MM.1S (cell line): ENCODE measurements around the gene HSPB1.
"Not testable (repeated sequence)": the region's sequence is repeated elsewhere in the genome, so short reads cannot be mapped to it uniquely, and the experiment has no call there.

ENCODE experiments used
- DNase-seq: peaks from one replicate; pipeline ENCODE4 v3.0.0-alpha.2; 2015
- H2AFZ ChIP-seq: fragments of 300-600 bp; sonication (generic); 2 replicates; pipeline ENCODE4 v1.6.0; 2016; ENCODE audit warnings: antibody characterized with exemption, low read length
- H3F3A ChIP-seq: fragments of 300-600 bp; sonication (generic); 2 replicates; pipeline ENCODE4 v1.6.1; 2016; ENCODE audit warnings: mild to moderate bottlenecking, antibody characterized with exemption, low read length, moderate library complexity, mixed read lengths; ENCODE audit not compliant: insufficient read depth
- H3K27ac ChIP-seq: fragments of 300-600 bp; sonication (generic); 2 replicates; pipeline ENCODE4 v1.5.1; 2016; ENCODE audit warnings: mild to moderate bottlenecking, low read length
- H3K27me3 ChIP-seq: fragments of 300-600 bp; sonication (generic); replicated peaks from 2 replicates; pipeline ENCODE4 v1.6.0; 2016; ENCODE audit warnings: low read length; ENCODE audit not compliant: insufficient read depth
- H3K36me3 ChIP-seq: fragments of 300-600 bp; sonication (generic); replicated peaks from 2 replicates; pipeline ENCODE4 v1.6.1; 2016; ENCODE audit warnings: mild to moderate bottlenecking, low read length, mixed read lengths; ENCODE audit not compliant: insufficient read depth
- H3K4me1 ChIP-seq: fragments of 300-600 bp; sonication (generic); 2 replicates; pipeline ENCODE4 v1.6.1; 2016; ENCODE audit warnings: low read length, mixed read lengths
- H3K4me2 ChIP-seq: fragments of 300-600 bp; sonication (generic); 2 replicates; pipeline ENCODE4 v1.6.0; 2016; ENCODE audit warnings: low read depth, low read length
- H3K4me3 ChIP-seq: fragments of 300-600 bp; sonication (generic); 2 replicates; pipeline ENCODE4 v1.5.1; 2016; ENCODE audit warnings: low read length, mixed read lengths
- H3K79me2 ChIP-seq: fragments of 300-600 bp; sonication (generic); 2 replicates; pipeline ENCODE4 v1.6.1; 2016; ENCODE audit warnings: mixed run types, low read length, mixed read lengths
- H3K9ac ChIP-seq: fragments of 300-600 bp; sonication (generic); 2 replicates; pipeline ENCODE4 v1.6.1; 2016; ENCODE audit warnings: low read length, mixed read lengths
- H3K9me2 ChIP-seq: fragments of 300-600 bp; sonication (generic); replicated peaks from 2 replicates; pipeline ENCODE4 v1.6.1; 2016; ENCODE audit warnings: mild to moderate bottlenecking, low read length, mixed read lengths; ENCODE audit not compliant: insufficient read depth
- H3K9me3 ChIP-seq: fragments of 300-600 bp; sonication (generic); replicated peaks from 2 replicates; pipeline ENCODE4 v1.6.1; 2016; ENCODE audit warnings: mild to moderate bottlenecking, low read length, mixed read lengths; ENCODE audit not compliant: insufficient read depth
- H4K20me1 ChIP-seq: fragments of 300-600 bp; sonication (generic); 2 replicates; pipeline ENCODE4 v1.6.1; 2016; ENCODE audit warnings: mild to moderate bottlenecking, low read length, moderate library complexity, mixed read lengths; ENCODE audit not compliant: insufficient read depth
- CTCF ChIP-seq: fragments of 300-600 bp; sonication (generic); IDR thresholded peaks from 2 replicates; pipeline ENCODE4 v1.5.1; 2016; ENCODE audit warnings: antibody characterized with exemption, low read length, mixed read lengths
- EZH2 ChIP-seq: fragments of 300-600 bp; sonication (generic); optimal IDR thresholded peaks from 2 replicates; pipeline ENCODE3; 2017; ENCODE audit warnings: low read depth, mild to moderate bottlenecking, antibody characterized with exemption, low read length, mixed read lengths
- EZH2phosphoT487 ChIP-seq: fragments of 300-600 bp; sonication (generic); IDR thresholded peaks from 2 replicates; pipeline ENCODE4 v1.6.1; 2018; ENCODE audit warnings: antibody characterized with exemption, low read length

HSPB1 gene

DNA sequence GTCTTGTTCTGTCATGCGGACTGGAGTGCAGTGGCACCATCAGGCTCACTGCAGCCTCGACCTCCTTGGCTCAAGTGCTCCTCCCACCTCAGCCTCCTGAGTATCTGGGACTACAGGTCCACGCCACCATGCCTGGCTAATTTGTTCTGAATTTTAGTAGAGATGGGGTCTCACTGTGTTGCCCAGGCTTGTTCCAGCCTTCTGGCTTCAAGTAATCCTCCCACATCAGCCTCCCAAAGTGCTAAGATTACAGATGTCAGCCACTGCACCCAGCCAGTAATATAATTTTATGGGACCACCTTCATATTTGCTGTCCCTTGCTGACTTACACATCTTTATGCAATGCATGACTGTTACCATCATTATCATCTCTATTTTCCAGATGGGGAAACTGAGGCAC is 1.5 kb upstream of the HSPB1 start:
- no peak overlapping the region for H2AFZ ChIP-seq
- no peak for DNase-seq
- H3K9me2 ChIP-seq = no peaks in the 10 kb centered on the region
- no peaks in the 10 kb centered on the region for H3K9me3 ChIP-seq
- H3K79me2 ChIP-seq = no peaks in the 10 kb centered on the region
- peaks cover 10% of the 10 kb centered on the region; the same call in 1 of the 2 replicates for H3K27me3 ChIP-seq
- no peak overlapping the region for H3K27ac ChIP-seq
- H3K4me1 ChIP-seq = no peaks in the 10 kb centered on the region
- H3K4me2 ChIP-seq = no peak overlapping the region
- H3K9ac ChIP-seq = no peak overlapping the region
- H3F3A ChIP-seq = no peaks in the 10 kb centered on the region; the same call in 1 of the 2 replicates
- no peaks in the 10 kb centered on the region for H3K36me3 ChIP-seq
- no peak for TF ChIP-seq EZH2phosphoT487
- TF ChIP-seq CTCF = no peak
- no peak for TF ChIP-seq EZH2
- no peak overlapping the region for H3K4me3 ChIP-seq
- no peaks in the 10 kb centered on the region for H4K20me1 ChIP-seq

DNA sequence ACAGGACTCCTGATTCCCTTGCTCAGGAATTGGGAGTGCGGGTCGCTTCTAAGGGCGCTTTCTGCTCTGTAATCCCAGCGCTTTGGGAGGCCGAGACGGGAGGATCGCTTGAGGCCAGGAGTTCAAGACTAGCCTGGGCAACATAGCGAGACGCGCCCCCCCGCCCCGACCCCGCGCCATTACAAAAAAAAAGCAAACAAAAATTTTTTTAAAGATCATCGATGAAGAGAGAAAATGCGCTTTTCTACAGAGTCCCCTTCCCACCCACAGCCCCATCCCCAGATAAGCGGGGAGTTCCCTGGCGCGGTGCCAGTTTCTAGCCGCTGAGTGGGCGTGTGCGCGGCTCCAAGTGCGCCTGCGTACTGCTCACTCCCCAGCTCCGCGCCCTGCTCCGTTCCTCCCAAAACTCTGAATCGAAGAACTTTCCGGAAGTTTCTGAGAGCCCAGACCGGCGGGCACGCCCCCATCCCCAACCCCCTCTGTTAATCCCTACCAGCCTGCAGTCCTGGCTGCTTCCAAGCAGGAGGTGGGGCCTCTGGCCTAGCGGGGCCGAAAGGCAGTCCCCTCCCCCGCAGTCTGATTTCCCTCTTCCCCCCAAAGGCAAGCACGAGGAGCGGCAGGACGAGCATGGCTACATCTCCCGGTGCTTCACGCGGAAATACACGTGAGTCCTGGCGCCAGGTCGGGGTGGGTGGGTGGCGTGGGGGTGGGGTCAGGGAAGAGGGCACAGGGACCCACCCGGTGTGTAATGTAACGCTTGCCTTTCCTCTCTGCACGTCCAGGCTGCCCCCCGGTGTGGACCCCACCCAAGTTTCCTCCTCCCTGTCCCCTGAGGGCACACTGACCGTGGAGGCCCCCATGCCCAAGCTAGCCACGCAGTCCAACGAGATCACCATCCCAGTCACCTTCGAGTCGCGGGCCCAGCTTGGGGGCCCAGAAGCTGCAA is 1.0 kb downstream of the HSPB1 start:
- peak overlapping the region; percentile 83 for H2AFZ ChIP-seq
- TF ChIP-seq CTCF = no peak
- TF ChIP-seq EZH2 = no peak
- TF ChIP-seq EZH2phosphoT487 = no peak
- H3K36me3 ChIP-seq = no peaks in the 10 kb centered on the region
- H3K4me3 ChIP-seq = peak overlapping the region; percentile 67
- no peak overlapping the region for H3K27ac ChIP-seq
- H3K4me1 ChIP-seq = 0 out of 2 replicates have a peak, but pooled peaks cover 9% of the 10 kb centered on the region
- H3F3A ChIP-seq = no peaks in the 10 kb centered on the region; the same call in 1 of the 2 replicates
- H3K79me2 ChIP-seq = no peaks in the 10 kb centered on the region
- no peaks in the 10 kb centered on the region for H3K9me2 ChIP-seq
- peak overlapping the region; percentile 99 for H3K4me2 ChIP-seq
- peaks cover 10% of the 10 kb centered on the region; the same call in 1 of the 2 replicates for H3K27me3 ChIP-seq
- peak overlapping the region; percentile 39; the same call in 1 of the 2 replicates for H3K9ac ChIP-seq
- H3K9me3 ChIP-seq = no peaks in the 10 kb centered on the region
- H4K20me1 ChIP-seq = no peaks in the 10 kb centered on the region
- DNase-seq = peak; percentile 69

GRCh38 chr7:76304888-76305375 is 2.5 kb downstream of the HSPB1 start:
- H3K36me3 ChIP-seq = no peaks in the 10 kb centered on the region
- no peak overlapping the region for H3K4me2 ChIP-seq
- H2AFZ ChIP-seq = no peak overlapping the region
- H3K4me3 ChIP-seq = no peak overlapping the region
- H3F3A ChIP-seq = no peaks in the 10 kb centered on the region; the same call in 1 of the 2 replicates
- no peak overlapping the region for H3K9ac ChIP-seq
- H3K9me3 ChIP-seq = no peaks in the 10 kb centered on the region
- H3K9me2 ChIP-seq = no peaks in the 10 kb centered on the region
- no peak for DNase-seq
- TF ChIP-seq EZH2phosphoT487 (no peak), EZH2 (no peak), CTCF (no peak)
- H3K79me2 ChIP-seq = no peaks in the 10 kb centered on the region
- H4K20me1 ChIP-seq = no peaks in the 10 kb centered on the region
- no peak overlapping the region for H3K27ac ChIP-seq
- H3K4me1 ChIP-seq = 0 out of 2 replicates have a peak, but pooled peaks cover 9% of the 10 kb centered on the region
- peaks cover 6% of the 10 kb centered on the region; the same call in 1 of the 2 replicates for H3K27me3 ChIP-seq

DNA sequence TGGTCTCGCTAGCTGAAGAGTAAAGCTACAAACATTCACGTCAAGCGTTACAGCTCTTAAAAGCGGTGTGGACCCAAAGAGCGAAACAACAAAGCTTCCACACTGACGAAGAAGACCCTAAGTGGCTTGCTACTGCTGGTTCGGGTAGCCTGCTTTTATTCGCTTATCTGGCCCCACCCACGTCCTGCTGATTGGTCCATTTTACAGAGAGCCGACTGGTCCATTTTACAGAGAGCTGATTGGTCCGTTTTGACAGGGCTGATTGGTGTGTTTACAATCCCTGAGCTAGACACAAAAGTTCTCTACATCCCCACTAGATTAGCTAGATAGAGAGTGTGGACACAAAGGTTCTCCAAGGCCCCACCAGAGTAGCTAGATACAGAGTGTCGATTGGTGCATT is 6.4 kb downstream of the HSPB1 start:
- H3K4me3 ChIP-seq, H3K27ac ChIP-seq, H3K9ac ChIP-seq, H3K4me1 ChIP-seq, H3K79me2 ChIP-seq, H3K36me3 ChIP-seq, H3F3A ChIP-seq, H4K20me1 ChIP-seq, H2AFZ ChIP-seq, H3K4me2 ChIP-seq, H3K27me3 ChIP-seq, H3K9me2 ChIP-seq, H3K9me3 ChIP-seq, DNase-seq: not testable (repeated sequence)

GRCh38 chr7:76309341-76310101 is 7.0 kb downstream of the HSPB1 start:
- H3K9ac ChIP-seq, H3K27me3 ChIP-seq, H4K20me1 ChIP-seq, DNase-seq, H3K27ac ChIP-seq, H3K4me3 ChIP-seq, H3K36me3 ChIP-seq, H3F3A ChIP-seq, H3K4me2 ChIP-seq, H3K9me2 ChIP-seq, H3K79me2 ChIP-seq, H3K9me3 ChIP-seq, H2AFZ ChIP-seq: not testable (repeated sequence)
- 0 out of 2 replicates have a peak, but pooled peaks cover 11% of the 10 kb centered on the region for H3K4me1 ChIP-seq
